Liver (tissue), 9 donors: ENCODE measurements around the gene STYX. TPM values are rescaled to one million over a fixed set of nuclear protein-coding genes. Genes with fewer than 3 reads are reported as not detected.
A peak's percentile ranks its signal among the peaks of the same experiment; 100 is the strongest.

Experiments used
- DNase-seq: peaks from one replicate; pipeline ENCODE4 v3.0.0-alpha.2; 2017; ENCODE audit warnings: low spot score
- H3K27ac ChIP-seq, 2 donors: one replicate each; pipeline ENCODE4 v1.7.0; 2013; ENCODE audit warnings: inconsistent platforms in 2 of 2, low read length in 2 of 2, control low read depth in 1 of 2, low read depth in 1 of 2, mild to moderate bottlenecking in 1 of 2
- H3K27me3 ChIP-seq, 4 donors: one replicate each; pipeline versions ENCODE4 v1.6.1 to v1.7.0; 2013; ENCODE audit warnings: low read length in 3 of 4, inconsistent platforms in 1 of 4, mild to moderate bottlenecking in 1 of 4, moderate library complexity in 1 of 4; ENCODE audit not compliant: control insufficient read depth in 4 of 4, insufficient read depth in 4 of 4
- H3K36me3 ChIP-seq, 4 donors: one replicate each; pipeline versions ENCODE4 v1.6.1 to v1.7.0; 2013; ENCODE audit warnings: low read length in 3 of 4, mild to moderate bottlenecking in 3 of 4, low read depth in 1 of 4, moderate library complexity in 1 of 4; ENCODE audit not compliant: control insufficient read depth in 4 of 4, insufficient read depth in 3 of 4
- H3K4me1 ChIP-seq, 4 donors: one replicate each; pipeline versions ENCODE4 v1.6.1 to v1.7.0; 2013; ENCODE audit warnings: low read length in 3 of 4, mild to moderate bottlenecking in 3 of 4, moderate library complexity in 1 of 4; ENCODE audit not compliant: control insufficient read depth in 4 of 4, insufficient read depth in 4 of 4
- H3K4me3 ChIP-seq, 3 donors: one replicate each; pipeline versions ENCODE4 v1.6.1 to v1.7.0; 2013; ENCODE audit warnings: low read length in 3 of 3, control low read depth in 1 of 3, low read depth in 1 of 3, mild to moderate bottlenecking in 1 of 3
- H3K9ac ChIP-seq, 2 donors: one replicate each; pipeline ENCODE4 v1.7.0; 2013; ENCODE audit warnings: low read length in 2 of 2, mild to moderate bottlenecking in 2 of 2, moderate library complexity in 2 of 2, control low read depth in 1 of 2, low read depth in 1 of 2
- H3K9me3 ChIP-seq, 4 donors: one replicate each; pipeline versions ENCODE4 v1.6.1 to v1.7.0; 2013; ENCODE audit warnings: low read length in 3 of 4; ENCODE audit not compliant: control insufficient read depth in 4 of 4
- CTCF ChIP-seq: fragments of 150-350 bp; IDR thresholded peaks from 2 replicates; pipeline ENCODE4 v1.5.1; 2017; ENCODE audit warnings: improper control_type of control experiment, low read depth, low read length; ENCODE audit not compliant: missing input control
- EGR1 ChIP-seq, 2 donors: IDR thresholded peaks; 2 replicates each; pipeline ENCODE4 v1.6.1; 2016 to 2018; ENCODE audit warnings: antibody characterized with exemption in 2 of 2, low read depth in 2 of 2
- FOXA1 ChIP-seq: IDR thresholded peaks from 2 replicates; pipeline ENCODE4 v1.6.1; 2016; ENCODE audit warnings: antibody characterized with exemption
- FOXA2 ChIP-seq: IDR thresholded peaks from 2 replicates; pipeline ENCODE4 v1.6.1; 2016; ENCODE audit warnings: antibody characterized with exemption
- GABPA ChIP-seq, 2 donors: IDR thresholded peaks in 1 of 2; conservative IDR thresholded peaks in 1 of 2; 2 replicates each; pipeline ENCODE4 v1.6.1; 2016; ENCODE audit warnings: antibody characterized with exemption in 2 of 2, mild to moderate bottlenecking in 1 of 2, moderate library complexity in 1 of 2
- HNF4A ChIP-seq, 2 donors: conservative IDR thresholded peaks; 2 replicates each; pipeline ENCODE4 v1.6.1; 2016; ENCODE audit warnings: antibody characterized with exemption in 2 of 2, mild to moderate bottlenecking in 2 of 2
- HNF4G ChIP-seq: IDR thresholded peaks from 2 replicates; pipeline ENCODE4 v1.6.1; 2016; ENCODE audit warnings: antibody characterized with exemption
- JUND ChIP-seq, 2 donors: IDR thresholded peaks; 2 replicates each; pipeline ENCODE4 v1.6.1; 2016; ENCODE audit warnings: antibody characterized with exemption in 2 of 2
- MAX ChIP-seq: IDR thresholded peaks from 2 replicates; pipeline ENCODE4 v1.6.1; 2016; ENCODE audit warnings: antibody characterized with exemption
- NR2F2 ChIP-seq: IDR thresholded peaks from 2 replicates; pipeline ENCODE4 v1.6.1; 2016; ENCODE audit warnings: antibody characterized with exemption
- RAD21 ChIP-seq, 2 donors: IDR thresholded peaks; 2 replicates each; pipeline ENCODE4 v1.6.1; 2016; ENCODE audit warnings: antibody characterized with exemption in 2 of 2, mild to moderate bottlenecking in 2 of 2
- REST ChIP-seq: IDR thresholded peaks from 2 replicates; pipeline ENCODE4 v1.6.1; 2016; ENCODE audit warnings: antibody characterized with exemption, mild to moderate bottlenecking
- RXRA ChIP-seq, 2 donors: IDR thresholded peaks; 2 replicates each; pipeline ENCODE4 v1.6.1; 2017 to 2018; ENCODE audit warnings: antibody characterized with exemption in 2 of 2, mild to moderate bottlenecking in 1 of 2
- SP1 ChIP-seq: IDR thresholded peaks from 2 replicates; pipeline ENCODE4 v1.6.1; 2018; ENCODE audit warnings: antibody characterized with exemption, mild to moderate bottlenecking
- TAF1 ChIP-seq: conservative IDR thresholded peaks from 2 replicates; pipeline ENCODE4 v1.6.1; 2016; ENCODE audit warnings: antibody characterized with exemption, mild to moderate bottlenecking
- YY1 ChIP-seq: IDR thresholded peaks from 2 replicates; pipeline ENCODE4 v1.6.1; 2016; ENCODE audit warnings: antibody characterized with exemption, mild to moderate bottlenecking
- ZBTB33 ChIP-seq: IDR thresholded peaks from 2 replicates; pipeline ENCODE4 v1.6.1; 2016; ENCODE audit warnings: antibody characterized with exemption
- WGBS: extraction: QIAGEN DNeasy Blood & Tissue Kit; methylation state at CpG from one replicate; pipeline ENCODE4 v1.1.7; 2013; 5-methylcytosine and 5-hydroxymethylcytosine counted together
- polyA plus RNA-seq, 2 donors: library from polyadenylated mRNA; stranded (reverse) in 1 of 2; unstranded in 1 of 2; fragments of 200-250 nt in 1 of 2; fragments of >200 nt in 1 of 2; fragmentation: Nextera tagmentation in 1 of 2; extraction: Ambion mirVana in 1 of 2; gene quantifications; one replicate each; pipeline versions ENCODE4 v1.2.1 to v1.2.3, GENCODE V29; 2013 to 2015
- total RNA-seq, 2 donors: library from RNA; depleted of rRNA; stranded (reverse); fragments of >200 nt; gene quantifications; one replicate each; pipeline ENCODE4 v1.2.3, GENCODE V29; 2014
- TF ChIP-seq, protein P1 (sequence below): IDR thresholded peaks from 2 replicates; pipeline ENCODE4 v1.6.1; 2016; ENCODE audit warnings: antibody characterized with exemption
- donor health status: healthy.
- donor health status: healthy.
- donor health status: healthy.
- donor health status: healthy.
- donor health status: healthy.

Gene STYX
- total and polyA plus RNA-seq, 4 donors = 5.9 to 21.2 (median 17.3) TPM

DNA sequence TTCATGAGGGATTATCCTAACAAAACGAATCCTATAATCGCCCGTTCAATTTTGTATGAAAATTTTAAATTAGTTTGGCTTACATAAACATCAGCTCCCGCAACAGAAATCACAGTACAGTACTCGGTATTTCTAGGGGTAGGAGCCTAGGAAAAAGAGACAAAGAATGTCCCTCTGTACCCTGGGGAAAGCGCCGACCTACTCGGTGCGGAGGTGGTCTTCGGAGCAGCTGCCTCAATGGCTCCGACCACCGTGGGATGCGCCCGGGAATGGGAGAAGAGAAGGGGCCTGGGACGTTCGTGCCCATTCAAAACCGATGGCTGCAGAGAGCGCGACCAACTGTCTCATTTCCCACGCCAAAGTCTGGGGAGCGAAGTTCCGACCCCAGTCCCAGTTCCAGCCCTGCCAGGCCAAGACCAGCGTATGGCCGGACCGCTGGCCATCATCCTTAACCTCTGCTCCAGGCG is 60.8 kb downstream of the STYX start:
- peak overlapping the region; percentile 84 to 94 for H3K9ac ChIP-seq
- H3K36me3 ChIP-seq = no peaks in the 10 kb centered on the region
- no peaks in the 10 kb centered on the region for H3K27me3 ChIP-seq
- no peak for DNase-seq
- H3K4me3 ChIP-seq = peak overlapping the region; percentile 71 to 89 (median 84)
- H3K27ac ChIP-seq = peak overlapping the region; percentile 92 to 96
- WGBS = 1% methylated on average over 26 of the region's 26 CpGs
- H3K4me1 ChIP-seq = peaks cover 3 to 18% (median 16%) of the 10 kb centered on the region in 4 donors
- H3K9me3 ChIP-seq = no peaks in the 10 kb centered on the region
- TF ChIP-seq EGR1 (IDR thresholded peaks at IDR 0.05; ENCODE audit: low read depth in 2 of 2) (no peak), FOXA1 (no peak), FOXA2 (no peak), HNF4G (no peak), TAF1 (no peak)

DNA sequence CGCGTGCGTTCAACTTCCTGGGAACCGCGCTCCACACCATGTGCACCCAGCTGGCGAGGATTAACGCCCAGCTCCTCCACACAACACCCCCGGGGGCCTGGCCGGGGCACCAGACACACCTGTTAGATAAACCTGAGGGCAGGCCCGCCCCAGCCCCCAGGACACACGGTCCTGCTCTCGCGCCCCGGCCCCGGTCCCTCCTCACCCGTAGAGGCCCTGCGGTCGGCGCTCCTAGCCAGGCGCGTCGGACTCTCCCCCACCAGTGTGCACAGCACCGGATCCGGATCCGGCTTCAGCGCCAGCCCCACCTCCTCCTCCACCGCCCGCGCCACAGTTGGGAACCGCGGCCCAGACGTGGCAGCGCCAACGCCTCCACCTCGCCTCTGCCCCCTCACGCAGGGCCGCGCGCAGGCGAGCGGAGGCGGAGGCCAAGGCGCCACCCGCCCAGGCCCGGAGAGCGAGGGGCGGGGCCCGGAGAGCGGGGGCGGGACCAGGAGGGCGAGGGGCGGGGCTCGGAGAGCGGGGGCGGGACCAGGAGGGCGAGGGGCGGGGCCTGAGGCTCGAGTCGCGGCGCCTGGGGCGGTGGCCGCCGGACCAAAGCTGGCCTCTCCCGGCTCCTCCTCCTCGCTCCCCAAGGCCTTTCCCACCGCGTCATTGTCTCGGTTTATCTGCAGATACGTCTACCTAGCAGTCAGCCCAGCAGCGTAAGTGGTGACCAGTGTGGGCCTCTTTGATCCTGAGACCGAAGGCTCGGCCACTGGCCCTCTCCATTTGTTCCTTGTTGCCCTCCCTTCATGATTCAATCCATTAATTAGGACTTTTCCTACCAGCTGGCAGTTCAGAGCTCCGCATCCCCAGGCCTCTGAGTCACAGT is 61.5 kb downstream of the STYX start, which contains the start of gene GNPNAT1:
Gene GNPNAT1 (minus strand): TSS at position 385 of the 874 bp plus-strand sequence. CDS start 6,957 bp downstream, outside the sequence.
- no peaks in the 10 kb centered on the region for H3K36me3 ChIP-seq
- peak within 1 kb of the TSS; percentile 92 to 96 for H3K27ac ChIP-seq
- 2% methylated on average over 74 of the region's 74 CpGs for WGBS
- no peaks in the 10 kb centered on the region for H3K9me3 ChIP-seq
- H3K4me1 ChIP-seq = peaks cover 3 to 18% (median 16%) of the 10 kb centered on the region in 4 donors
- DNase-seq = peak; percentile 96
- peak within 1 kb of the TSS; percentile 84 to 94 for H3K9ac ChIP-seq
- TF ChIP-seq CTCF (no peak), FOXA1 (peak; percentile 62), RAD21 (IDR thresholded peaks at IDR 0.05) (peak in 1 of 2 donors; percentile 1), ZBTB33 (no peak), EGR1 (IDR thresholded peaks at IDR 0.05; ENCODE audit: low read depth in 2 of 2) (peak; percentile 30 to 95), RXRA (IDR thresholded peaks at IDR 0.05) (peak; percentile 40 to 54), HNF4A (conservative IDR thresholded peaks at IDR 0.05) (peak in 1 of 2 donors; percentile 17), MAX (peak; percentile 85), HNF4G (no peak), REST (peak; percentile 36), YY1 (peak; percentile 15), NR2F2 (no peak), FOXA2 (no peak), TAF1 (no peak), JUND (IDR thresholded peaks at IDR 0.05) (no peak), SP1 (peak; percentile 45), GABPA (IDR thresholded peaks at IDR 0.05 in 1 of 2, conservative IDR thresholded peaks at IDR 0.05 in 1 of 2) (peak; percentile 25 to 83)
- TF ChIP-seq, protein P1, sequence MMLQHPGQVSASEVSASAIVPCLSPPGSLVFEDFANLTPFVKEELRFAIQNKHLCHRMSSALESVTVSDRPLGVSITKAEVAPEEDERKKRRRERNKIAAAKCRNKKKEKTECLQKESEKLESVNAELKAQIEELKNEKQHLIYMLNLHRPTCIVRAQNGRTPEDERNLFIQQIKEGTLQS = no peak
- no peaks in the 10 kb centered on the region for H3K27me3 ChIP-seq
- peak within 1 kb of the TSS; percentile 71 to 89 (median 84) for H3K4me3 ChIP-seq
